Measurements from ENCODE around the gene SNX9.

SNX9 gene

DNA sequence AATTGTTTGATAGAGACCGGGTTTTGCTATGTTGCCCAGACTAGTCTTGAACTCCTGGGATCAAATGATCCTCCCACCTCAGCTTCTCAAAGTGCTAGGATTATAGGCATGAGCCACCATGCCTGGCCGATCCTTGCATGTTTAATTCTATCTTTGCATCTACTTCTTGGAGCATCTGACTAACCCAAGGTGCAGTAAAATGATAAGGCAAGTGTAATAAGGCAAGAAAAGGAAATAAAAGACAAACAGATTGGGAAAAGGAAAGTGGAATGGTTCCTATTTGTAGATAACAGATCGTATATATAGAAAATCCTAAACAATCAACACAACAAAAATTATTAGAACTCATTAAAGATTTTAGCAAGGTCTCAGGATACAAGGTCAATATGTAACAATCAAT lies 36.8 kb upstream of the SNX9 start (continued):
- TF ChIP-seq, protein P1, sequence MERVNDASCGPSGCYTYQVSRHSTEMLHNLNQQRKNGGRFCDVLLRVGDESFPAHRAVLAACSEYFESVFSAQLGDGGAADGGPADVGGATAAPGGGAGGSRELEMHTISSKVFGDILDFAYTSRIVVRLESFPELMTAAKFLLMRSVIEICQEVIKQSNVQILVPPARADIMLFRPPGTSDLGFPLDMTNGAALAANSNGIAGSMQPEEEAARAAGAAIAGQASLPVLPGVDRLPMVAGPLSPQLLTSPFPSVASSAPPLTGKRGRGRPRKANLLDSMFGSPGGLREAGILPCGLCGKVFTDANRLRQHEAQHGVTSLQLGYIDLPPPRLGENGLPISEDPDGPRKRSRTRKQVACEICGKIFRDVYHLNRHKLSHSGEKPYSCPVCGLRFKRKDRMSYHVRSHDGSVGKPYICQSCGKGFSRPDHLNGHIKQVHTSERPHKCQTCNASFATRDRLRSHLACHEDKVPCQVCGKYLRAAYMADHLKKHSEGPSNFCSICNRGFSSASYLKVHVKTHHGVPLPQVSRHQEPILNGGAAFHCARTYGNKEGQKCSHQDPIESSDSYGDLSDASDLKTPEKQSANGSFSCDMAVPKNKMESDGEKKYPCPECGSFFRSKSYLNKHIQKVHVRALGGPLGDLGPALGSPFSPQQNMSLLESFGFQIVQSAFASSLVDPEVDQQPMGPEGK (tag by site-specific recombination; IDR thresholded peaks at IDR 0.05) = no peak

- TF ChIP-seq ZNF501 (tag by site-specific recombination; IDR thresholded peaks at IDR 0.05) = no peak
- TF ChIP-seq SCRT2 (tag by site-specific recombination; IDR thresholded peaks at IDR 0.05) = no peak
- no peak for TF ChIP-seq ZNF280C (tag by site-specific recombination; IDR thresholded peaks at IDR 0.05)
- TF ChIP-seq ZBTB48 (tag by site-specific recombination; IDR thresholded peaks at IDR 0.05) = no peak
- no peak for TF ChIP-seq ZNF707 (tag by site-specific recombination; IDR thresholded peaks at IDR 0.05)
- H3K4me3 ChIP-seq (ENCODE audit: low read depth, low read length) = no peak overlapping the region
- CTCF ChIA-PET = interaction anchor here (0.9 to 1.4 kb wide), 3 partner anchors 21 to 87 kb away, joined by 3 to 13 read pairs (median 5); no protein-coding TSS in a partner anchor
- H3K4me1 ChIP-seq (ENCODE audit: control insufficient read depth, insufficient read depth, low read length) = no peaks in the 10 kb centered on the region
- POLR2A ChIA-PET = no interaction called here
- H3K27ac ChIP-seq (ENCODE audit: extremely low read depth, low read depth, low read length) = no peak overlapping the region
- H3K9me3 ChIP-seq (ENCODE audit: control insufficient read depth, insufficient read depth, low read depth, low read length) = no peaks in the 10 kb centered on the region
- H3K36me3 ChIP-seq (ENCODE audit: control insufficient read depth in 2 of 2, insufficient read depth in 1 of 2, low read length in 2 of 2) = no peaks in the 10 kb centered on the region
These were observed 36.0 kb upstream of the SNX9 start for GRCh38 chr6:157787080-157787479.

- CTCF ChIA-PET = interaction anchor here (1.1 to 1.4 kb wide), 3 partner anchors 32 to 86 kb away, joined by 4 to 13 read pairs (median 5); no protein-coding TSS in a partner anchor
- no peaks in the 10 kb centered on the region for H3K9me3 ChIP-seq (ENCODE audit: control insufficient read depth, insufficient read depth, low read depth, low read length)
- POLR2A ChIA-PET = no interaction called here
- TF ChIP-seq, protein P2, sequence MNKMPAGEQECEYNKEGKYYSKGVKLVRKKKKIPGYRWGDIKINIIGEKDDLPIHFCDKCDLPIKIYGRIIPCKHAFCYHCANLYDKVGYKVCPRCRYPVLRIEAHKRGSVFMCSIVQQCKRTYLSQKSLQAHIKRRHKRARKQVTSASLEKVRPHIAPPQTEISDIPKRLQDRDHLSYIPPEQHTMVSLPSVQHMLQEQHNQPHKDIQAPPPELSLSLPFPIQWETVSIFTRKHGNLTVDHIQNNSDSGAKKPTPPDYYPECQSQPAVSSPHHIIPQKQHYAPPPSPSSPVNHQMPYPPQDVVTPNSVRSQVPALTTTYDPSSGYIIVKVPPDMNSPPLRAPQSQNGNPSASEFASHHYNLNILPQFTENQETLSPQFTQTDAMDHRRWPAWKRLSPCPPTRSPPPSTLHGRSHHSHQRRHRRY (tag by site-specific recombination; IDR thresholded peaks at IDR 0.05) = no peak
- TF ChIP-seq ZNF791 (tag by site-specific recombination; IDR thresholded peaks at IDR 0.05) = no peak
- TF ChIP-seq EGR2 (tag by site-specific recombination; IDR thresholded peaks at IDR 0.05; ENCODE audit: low read depth) = no peak
- no peak for TF ChIP-seq ZFP37 (tag by site-specific recombination; IDR thresholded peaks at IDR 0.05)
- TF ChIP-seq ZNF629 (tag by site-specific recombination; IDR thresholded peaks at IDR 0.05) = no peak
- TF ChIP-seq, protein P3, sequence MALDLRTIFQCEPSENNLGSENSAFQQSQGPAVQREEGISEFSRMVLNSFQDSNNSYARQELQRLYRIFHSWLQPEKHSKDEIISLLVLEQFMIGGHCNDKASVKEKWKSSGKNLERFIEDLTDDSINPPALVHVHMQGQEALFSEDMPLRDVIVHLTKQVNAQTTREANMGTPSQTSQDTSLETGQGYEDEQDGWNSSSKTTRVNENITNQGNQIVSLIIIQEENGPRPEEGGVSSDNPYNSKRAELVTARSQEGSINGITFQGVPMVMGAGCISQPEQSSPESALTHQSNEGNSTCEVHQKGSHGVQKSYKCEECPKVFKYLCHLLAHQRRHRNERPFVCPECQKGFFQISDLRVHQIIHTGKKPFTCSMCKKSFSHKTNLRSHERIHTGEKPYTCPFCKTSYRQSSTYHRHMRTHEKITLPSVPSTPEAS (tag by site-specific recombination; IDR thresholded peaks at IDR 0.05) = no peak
- TF ChIP-seq ZNF530 (tag by site-specific recombination; IDR thresholded peaks at IDR 0.05; ENCODE audit: low read depth) = no peak
- no peak for TF ChIP-seq ZNF423 (tag by site-specific recombination; IDR thresholded peaks at IDR 0.05)
- TF ChIP-seq ZNF391 (tag by site-specific recombination; IDR thresholded peaks at IDR 0.05; ENCODE audit: borderline replicate concordance, low read depth) = no peak
- TF ChIP-seq GLIS2 (tag by site-specific recombination; IDR thresholded peaks at IDR 0.05) = no peak
- TF ChIP-seq, protein P4, sequence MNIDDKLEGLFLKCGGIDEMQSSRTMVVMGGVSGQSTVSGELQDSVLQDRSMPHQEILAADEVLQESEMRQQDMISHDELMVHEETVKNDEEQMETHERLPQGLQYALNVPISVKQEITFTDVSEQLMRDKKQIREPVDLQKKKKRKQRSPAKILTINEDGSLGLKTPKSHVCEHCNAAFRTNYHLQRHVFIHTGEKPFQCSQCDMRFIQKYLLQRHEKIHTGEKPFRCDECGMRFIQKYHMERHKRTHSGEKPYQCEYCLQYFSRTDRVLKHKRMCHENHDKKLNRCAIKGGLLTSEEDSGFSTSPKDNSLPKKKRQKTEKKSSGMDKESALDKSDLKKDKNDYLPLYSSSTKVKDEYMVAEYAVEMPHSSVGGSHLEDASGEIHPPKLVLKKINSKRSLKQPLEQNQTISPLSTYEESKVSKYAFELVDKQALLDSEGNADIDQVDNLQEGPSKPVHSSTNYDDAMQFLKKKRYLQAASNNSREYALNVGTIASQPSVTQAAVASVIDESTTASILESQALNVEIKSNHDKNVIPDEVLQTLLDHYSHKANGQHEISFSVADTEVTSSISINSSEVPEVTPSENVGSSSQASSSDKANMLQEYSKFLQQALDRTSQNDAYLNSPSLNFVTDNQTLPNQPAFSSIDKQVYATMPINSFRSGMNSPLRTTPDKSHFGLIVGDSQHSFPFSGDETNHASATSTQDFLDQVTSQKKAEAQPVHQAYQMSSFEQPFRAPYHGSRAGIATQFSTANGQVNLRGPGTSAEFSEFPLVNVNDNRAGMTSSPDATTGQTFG (tag by site-specific recombination; IDR thresholded peaks at IDR 0.05; ENCODE audit: borderline replicate concordance) = no peak
- TF ChIP-seq, protein P5, sequence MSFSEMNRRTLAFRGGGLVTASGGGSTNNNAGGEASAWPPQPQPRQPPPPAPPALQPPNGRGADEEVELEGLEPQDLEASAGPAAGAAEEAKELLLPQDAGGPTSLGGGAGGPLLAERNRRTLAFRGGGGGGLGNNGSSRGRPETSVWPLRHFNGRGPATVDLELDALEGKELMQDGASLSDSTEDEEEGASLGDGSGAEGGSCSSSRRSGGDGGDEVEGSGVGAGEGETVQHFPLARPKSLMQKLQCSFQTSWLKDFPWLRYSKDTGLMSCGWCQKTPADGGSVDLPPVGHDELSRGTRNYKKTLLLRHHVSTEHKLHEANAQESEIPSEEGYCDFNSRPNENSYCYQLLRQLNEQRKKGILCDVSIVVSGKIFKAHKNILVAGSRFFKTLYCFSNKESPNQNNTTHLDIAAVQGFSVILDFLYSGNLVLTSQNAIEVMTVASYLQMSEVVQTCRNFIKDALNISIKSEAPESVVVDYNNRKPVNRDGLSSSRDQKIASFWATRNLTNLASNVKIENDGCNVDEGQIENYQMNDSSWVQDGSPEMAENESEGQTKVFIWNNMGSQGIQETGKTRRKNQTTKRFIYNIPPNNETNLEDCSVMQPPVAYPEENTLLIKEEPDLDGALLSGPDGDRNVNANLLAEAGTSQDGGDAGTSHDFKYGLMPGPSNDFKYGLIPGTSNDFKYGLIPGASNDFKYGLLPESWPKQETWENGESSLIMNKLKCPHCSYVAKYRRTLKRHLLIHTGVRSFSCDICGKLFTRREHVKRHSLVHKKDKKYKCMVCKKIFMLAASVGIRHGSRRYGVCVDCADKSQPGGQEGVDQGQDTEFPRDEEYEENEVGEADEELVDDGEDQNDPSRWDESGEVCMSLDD (tag by site-specific recombination; IDR thresholded peaks at IDR 0.05) = no peak
- TF ChIP-seq ZFP69B (tag by site-specific recombination; IDR thresholded peaks at IDR 0.05) = no peak
- TF ChIP-seq BCL11A (tag by site-specific recombination; IDR thresholded peaks at IDR 0.05; ENCODE audit: low read depth) = no peak
- no peak for TF ChIP-seq ZNF223 (tag by site-specific recombination; IDR thresholded peaks at IDR 0.05)
These were observed 34.9 kb upstream of the SNX9 start for GRCh38 chr6:157788180-157788579.

More at GRCh38 chr6:157788180-157788579, 34.9 kb upstream of the SNX9 start:
- no peak overlapping the region for H3K27ac ChIP-seq (ENCODE audit: extremely low read depth, low read depth, low read length)
- H3K4me3 ChIP-seq (ENCODE audit: low read depth, low read length) = no peak overlapping the region
- no peaks in the 10 kb centered on the region for H3K4me1 ChIP-seq (ENCODE audit: control insufficient read depth, insufficient read depth, low read length)
- no peaks in the 10 kb centered on the region for H3K36me3 ChIP-seq (ENCODE audit: control insufficient read depth in 2 of 2, insufficient read depth in 1 of 2, low read length in 2 of 2)

All from HEK293 (cell line).